KOPT-K1 (cell line): ENCODE measurements around the gene ACACA.
A peak's percentile ranks its signal among the peaks of the same experiment; 100 is the strongest.

Experiments
- H3K27ac ChIP-seq: fragments of 200-600 bp; sonication (generic); 2 replicates; pipeline ENCODE4 v1.5.1; 2016; ENCODE audit warnings: antibody characterized with exemption, mild to moderate bottlenecking, low read depth, low read length; ENCODE audit not compliant: poor library complexity, severe bottlenecking
- H3K36me3 ChIP-seq: fragments of 200-600 bp; sonication (generic); 2 replicates; pipeline ENCODE4 v1.5.1; 2017; ENCODE audit warnings: antibody characterized with exemption, mild to moderate bottlenecking, low read length, moderate library complexity; ENCODE audit not compliant: insufficient read depth
- H3K9me3 ChIP-seq: fragments of 200-600 bp; sonication (generic); 2 replicates; pipeline ENCODE4 v1.5.1; 2017; ENCODE audit warnings: antibody characterized with exemption, low read length, mild to moderate bottlenecking; ENCODE audit not compliant: insufficient read depth, poor library complexity, severe bottlenecking

The ACACA gene

DNA sequence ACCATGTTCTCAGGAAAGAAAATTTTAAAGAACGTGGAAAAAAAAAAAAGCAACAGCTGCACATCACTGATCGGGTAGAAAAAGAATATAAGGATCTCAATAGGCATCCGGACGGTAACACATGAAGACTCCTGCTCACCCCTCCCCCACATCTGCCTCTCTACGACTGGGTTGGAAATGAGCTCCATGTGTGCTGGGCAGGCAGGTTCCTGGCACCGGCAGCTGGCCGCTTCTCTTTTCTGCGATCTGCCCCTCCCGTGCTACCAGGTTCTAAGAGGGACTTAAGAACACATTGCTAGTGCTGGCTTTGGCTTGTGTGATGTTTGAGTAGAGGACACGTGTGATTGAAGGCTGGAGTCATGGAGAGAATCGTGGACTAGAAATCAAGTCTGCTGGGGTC lies 342.4 kb downstream of the ACACA start:
- Histone ChIP-seq H3K27ac (no peak overlapping the region), H3K36me3 (no peaks in the 10 kb centered on the region), H3K9me3 (no peaks in the 10 kb centered on the region)

DNA sequence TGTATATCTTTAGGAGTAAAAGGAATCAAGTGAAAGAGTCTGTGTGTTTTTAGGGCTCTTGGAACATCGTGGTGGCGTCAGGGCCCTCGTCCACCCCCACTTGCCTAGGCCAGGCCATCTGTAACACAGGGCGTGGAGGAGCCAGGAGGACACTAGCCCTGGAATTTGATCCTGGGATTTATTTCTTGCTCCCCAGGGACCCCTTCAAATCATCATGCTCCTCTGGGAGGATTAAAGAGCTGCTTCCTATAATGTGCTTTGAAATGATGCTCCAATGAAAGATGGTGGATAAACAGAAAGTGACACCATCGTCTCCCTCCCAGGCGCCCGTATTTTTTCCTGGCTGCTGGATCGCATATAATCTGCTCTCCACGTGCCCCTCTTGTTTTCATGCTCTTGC lies 344.6 kb downstream of the ACACA start:
- Histone ChIP-seq H3K36me3 (peaks cover 18% of the 10 kb centered on the region), H3K27ac (no peak overlapping the region), H3K9me3 (no peaks in the 10 kb centered on the region)

DNA sequence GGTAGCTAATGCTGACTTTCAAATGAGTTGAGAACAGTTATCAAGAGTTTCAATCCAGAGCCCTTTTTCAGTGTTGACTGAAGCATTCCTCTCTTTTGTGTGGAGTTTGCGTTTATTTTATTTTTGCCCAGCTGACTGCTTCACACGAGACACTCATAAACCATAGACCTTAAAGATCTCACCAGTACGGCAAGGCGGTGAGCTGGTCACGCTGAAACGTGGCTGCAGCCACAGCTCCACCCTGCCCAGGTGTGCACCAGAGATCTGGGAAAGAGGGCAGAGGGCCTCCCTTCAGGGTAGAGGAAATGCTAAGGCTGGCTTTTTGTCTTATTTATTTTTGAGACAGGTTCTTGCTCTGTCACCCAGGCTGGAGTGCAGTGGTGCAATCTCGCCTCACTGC lies 345.7 kb downstream of the ACACA start:
- peaks cover 29% of the 10 kb centered on the region for H3K36me3 ChIP-seq
- no peaks in the 10 kb centered on the region for H3K9me3 ChIP-seq
- H3K27ac ChIP-seq, result no peak overlapping the region

DNA sequence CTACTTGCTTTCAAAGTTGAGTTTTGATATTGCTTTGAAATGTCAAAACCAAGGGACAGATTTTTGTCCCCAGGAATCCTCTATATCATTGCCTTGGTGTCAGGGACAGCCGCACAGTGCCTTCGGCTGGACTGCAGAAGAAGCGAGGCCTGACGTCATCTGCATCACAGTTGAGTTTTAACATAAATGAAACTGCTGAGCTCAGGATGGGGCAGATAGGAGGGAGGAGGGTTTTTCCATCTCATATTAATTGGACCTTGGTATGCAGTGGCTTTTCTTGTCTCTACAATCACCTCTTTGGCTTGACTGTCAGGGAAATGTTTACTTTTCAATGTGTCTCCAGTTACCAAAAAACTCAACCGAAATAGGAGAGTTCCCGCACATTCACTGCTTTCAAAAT lies 346.5 kb downstream of the ACACA start:
- Histone ChIP-seq H3K36me3 (peaks cover 37% of the 10 kb centered on the region), H3K27ac (no peak overlapping the region), H3K9me3 (no peaks in the 10 kb centered on the region)

DNA sequence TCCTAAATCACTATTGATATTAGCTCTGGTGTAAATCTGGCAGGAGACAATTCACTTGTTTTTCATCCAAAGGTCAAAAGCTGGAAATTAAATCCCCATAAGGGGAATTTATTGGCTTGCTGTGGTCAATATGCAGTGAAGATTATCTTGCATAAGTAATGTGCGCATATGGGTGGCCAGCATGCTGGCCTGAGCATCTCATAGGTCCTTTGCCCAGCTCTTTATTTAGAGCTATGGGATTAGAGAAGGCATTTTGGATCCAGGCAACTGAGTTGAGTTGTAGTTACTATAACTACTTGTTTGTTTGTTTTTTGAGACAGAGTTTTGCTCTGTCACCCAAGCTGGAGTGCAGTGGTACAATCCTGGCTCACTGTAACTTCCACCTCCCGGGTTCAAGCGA lies 347.1 kb downstream of the ACACA start:
- no peak overlapping the region for H3K27ac ChIP-seq
- no peaks in the 10 kb centered on the region for H3K9me3 ChIP-seq
- H3K36me3 ChIP-seq, result peaks cover 43% of the 10 kb centered on the region

DNA sequence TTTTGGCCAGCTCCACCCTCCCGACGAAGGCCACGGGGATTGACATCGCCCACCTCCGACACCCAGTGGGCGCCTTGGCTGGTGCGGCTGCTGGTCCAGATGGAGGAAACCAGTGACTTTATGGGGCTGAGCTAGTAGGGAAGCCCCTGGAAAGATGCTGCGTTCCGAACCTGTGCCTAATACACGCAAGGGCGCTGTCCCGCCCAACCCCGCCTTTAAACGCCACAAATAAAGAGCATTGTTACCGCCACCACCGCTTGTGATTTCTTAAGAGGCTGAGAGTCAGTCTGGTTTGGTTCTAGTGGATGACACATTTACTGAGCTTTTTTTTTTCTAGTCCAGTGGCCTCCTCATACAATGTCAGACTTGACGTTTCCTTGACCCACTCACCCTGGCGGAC lies 350.0 kb downstream of the ACACA start:
- no peaks in the 10 kb centered on the region for H3K9me3 ChIP-seq
- peaks cover 60% of the 10 kb centered on the region for H3K36me3 ChIP-seq
- no peak overlapping the region for H3K27ac ChIP-seq

DNA sequence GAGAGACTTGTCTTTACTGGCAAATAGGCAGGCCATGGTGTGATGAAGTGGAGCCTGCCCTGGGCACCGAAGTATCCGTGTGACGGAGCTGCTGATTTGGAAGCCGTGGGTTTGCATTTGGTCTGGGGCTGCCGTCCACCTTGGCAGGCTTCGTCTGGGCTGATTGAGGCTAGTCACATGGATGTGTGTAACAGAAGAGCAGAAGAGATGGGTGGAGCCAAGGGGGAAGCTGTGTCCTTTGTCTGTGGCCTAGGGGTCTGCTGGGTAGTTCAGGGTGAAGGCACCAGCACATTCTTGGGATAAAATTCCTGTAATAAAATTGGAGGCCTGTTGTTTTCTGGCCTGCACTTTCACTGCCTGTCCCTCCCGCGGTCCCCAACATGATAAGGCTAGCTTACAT lies 351.7 kb downstream of the ACACA start:
- H3K9me3 ChIP-seq, result no peaks in the 10 kb centered on the region
- H3K36me3 ChIP-seq, result peaks cover 78% of the 10 kb centered on the region
- no peak overlapping the region for H3K27ac ChIP-seq

DNA sequence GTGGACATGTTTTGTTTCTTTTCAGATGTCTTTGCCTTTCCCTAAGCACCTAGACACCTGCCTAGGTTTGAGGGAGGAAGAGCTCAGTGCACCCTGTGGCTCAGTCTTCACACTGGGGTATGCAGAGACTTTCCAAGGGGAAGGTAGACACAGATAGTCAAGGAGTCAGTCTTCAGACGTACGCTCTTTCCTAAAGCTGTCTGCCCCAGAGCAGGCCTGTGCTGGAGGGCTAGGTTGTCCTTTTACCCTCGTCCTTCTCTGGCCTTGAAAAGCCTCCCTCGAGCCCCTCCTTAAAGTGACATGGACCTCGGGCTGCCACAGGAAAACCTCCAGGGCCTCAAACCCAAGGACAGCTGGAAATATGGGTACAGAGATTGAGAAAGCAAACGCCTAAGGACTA lies 354.2 kb downstream of the ACACA start:
- Histone ChIP-seq H3K9me3 (no peaks in the 10 kb centered on the region), H3K27ac (no peak overlapping the region), H3K36me3 (peaks cover 75% of the 10 kb centered on the region)

DNA sequence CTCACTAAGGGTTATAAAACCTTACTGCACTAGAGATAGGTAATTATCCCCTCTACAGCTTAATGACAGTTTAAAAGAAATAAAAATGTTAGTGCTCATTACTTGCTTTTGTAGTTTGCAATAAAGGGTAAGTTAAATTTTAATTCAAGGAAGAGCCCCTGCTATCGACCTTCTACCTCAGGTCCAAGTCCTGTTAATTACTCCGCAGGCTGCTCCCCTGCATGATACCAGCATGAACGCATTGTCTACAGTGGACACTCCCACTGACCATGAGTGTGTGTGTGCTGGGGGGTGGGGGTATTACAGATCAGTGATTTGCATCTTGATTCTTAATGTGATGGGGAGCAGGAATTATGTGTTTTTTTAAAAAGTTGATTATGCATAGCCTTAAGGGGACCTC lies 354.8 kb downstream of the ACACA start:
- Histone ChIP-seq H3K27ac (no peak overlapping the region), H3K9me3 (no peaks in the 10 kb centered on the region), H3K36me3 (peaks cover 75% of the 10 kb centered on the region)

DNA sequence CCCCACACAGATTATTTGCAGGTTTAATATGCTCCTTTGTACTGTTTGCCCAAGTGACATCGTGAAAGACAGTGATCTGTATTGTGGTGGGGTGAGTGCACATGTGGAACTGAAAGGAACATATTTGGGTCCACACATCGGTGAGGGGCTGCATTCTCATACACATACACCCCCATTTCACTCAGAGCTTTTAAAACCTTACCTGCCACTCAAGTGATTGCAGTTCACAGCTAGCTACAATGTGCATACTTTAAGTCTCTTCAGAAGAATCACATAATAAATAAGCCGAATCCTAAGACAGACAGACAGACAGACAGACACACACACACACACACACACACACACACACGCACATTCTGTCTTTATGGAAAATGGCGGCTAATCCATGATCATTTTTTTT lies 355.3 kb downstream of the ACACA start:
- H3K36me3 ChIP-seq, result peaks cover 75% of the 10 kb centered on the region
- H3K27ac ChIP-seq, result no peak overlapping the region
- no peaks in the 10 kb centered on the region for H3K9me3 ChIP-seq

DNA sequence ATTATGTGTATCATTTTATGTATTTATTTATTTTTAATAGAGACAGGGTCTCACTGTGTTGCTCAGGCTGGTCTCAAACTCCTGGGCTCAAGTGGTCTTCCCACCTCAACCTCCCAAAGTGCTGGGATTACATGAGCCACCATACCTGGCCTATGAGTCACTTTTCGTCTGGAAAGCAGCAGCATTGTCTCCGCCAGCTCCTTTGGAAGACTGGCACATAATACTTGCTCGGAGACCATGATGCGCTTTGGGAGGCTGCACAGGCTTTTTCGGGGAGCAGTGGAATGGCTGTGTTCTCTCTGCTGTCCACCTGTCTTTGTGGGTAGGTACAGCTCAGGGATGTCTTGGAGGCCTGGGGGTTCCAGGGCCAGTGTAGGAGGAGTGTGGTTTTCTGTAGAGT lies 355.7 kb downstream of the ACACA start:
- H3K27ac ChIP-seq, result no peak overlapping the region
- H3K36me3 ChIP-seq, result peaks cover 75% of the 10 kb centered on the region
- H3K9me3 ChIP-seq, result no peaks in the 10 kb centered on the region

DNA sequence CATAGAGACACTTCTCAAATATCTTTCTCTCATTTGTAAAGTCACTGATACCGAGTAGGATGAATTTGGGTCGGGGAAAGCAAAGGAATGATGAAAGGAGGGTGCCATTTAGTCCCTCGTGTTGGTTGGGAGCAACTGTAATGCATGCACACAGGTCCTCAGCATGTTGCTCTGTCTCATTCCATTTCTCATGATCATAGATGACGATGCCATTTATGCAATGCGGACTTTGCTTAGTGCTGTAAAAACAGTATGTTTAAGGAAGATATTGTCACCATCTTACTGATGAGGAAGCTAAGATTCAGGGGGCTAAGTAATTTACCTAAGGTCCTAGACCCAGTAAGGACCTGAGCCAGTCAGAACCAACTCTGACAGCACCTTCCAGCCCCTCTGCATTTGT lies 357.8 kb downstream of the ACACA start:
- Histone ChIP-seq H3K36me3 (peaks cover 76% of the 10 kb centered on the region), H3K27ac (no peak overlapping the region), H3K9me3 (no peaks in the 10 kb centered on the region)

DNA sequence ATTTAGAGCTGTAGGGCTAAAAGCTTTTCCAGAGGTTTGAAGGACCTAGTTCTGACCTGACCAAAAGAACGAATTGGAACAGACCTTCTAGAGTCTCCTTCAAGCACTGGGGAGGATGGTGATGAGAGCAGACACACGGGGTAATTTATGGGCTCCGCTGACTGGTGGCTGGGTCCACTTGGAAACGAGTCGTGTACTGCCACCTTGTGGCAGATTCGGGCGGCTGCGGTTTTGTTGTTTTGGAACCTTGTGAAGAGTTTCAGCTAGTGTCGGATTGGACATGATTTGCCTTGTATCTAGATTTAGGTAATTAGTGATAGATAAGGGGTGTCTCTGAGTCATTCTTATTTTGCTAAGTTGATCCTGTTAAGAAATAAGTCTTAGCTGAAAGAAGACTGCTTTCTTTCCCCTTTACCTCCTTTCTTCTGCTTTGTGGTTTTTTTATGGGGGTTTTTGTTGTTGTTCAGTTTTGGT lies 359.0 kb downstream of the ACACA start:
- Histone ChIP-seq H3K36me3 (peaks cover 76% of the 10 kb centered on the region), H3K27ac (peak overlapping the region; percentile 4), H3K9me3 (no peaks in the 10 kb centered on the region)

DNA sequence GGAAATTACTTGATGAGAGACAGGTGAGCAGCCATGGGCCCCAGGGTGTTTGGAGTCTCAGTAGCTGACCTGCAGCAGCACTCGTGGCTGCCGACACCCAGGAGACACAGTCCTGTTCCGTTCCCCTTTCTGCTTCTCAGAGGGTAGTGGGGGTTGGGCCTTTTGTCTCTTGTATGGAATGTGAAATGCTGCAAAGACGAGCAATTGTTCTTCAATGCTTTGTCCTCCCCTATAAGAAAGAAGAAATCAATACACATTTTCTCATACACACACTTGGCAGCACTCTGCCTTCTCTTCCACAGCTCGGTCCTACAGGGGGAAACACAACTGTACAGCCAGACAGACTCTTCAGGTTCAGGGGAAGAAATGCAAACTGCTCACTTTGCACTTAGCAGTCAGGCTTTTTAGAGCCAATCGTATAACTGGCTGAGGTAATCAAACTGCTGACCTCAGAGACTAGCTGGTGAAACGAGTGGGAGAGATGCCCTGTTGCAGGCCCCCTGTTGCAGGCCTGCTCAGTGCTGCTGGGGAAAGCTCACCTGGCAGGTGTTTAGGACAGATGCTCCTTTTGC lies 361.2 kb downstream of the ACACA start:
- no peaks in the 10 kb centered on the region for H3K9me3 ChIP-seq
- peak overlapping the region; percentile 66 for H3K27ac ChIP-seq
- H3K36me3 ChIP-seq, result peaks cover 54% of the 10 kb centered on the region

DNA sequence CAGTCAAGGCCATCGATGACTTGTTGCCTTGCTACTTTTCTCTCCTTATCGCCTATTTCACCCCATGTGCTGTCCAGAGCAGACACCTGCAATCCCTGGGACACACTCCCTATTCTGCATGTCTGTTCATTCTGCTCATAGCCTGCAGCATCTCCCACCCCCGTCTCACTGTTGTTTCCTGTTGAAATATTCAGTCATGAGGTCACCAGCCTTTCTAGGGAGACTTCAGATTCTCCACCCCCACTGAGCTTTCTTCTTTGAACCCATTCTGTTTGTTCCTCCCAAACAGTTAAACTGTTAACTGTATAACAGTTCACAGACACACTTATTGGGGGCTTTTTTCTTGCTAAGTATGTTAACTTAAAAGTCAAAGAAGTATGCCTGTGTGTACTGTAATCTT lies 363.4 kb downstream of the ACACA start:
- peaks cover 52% of the 10 kb centered on the region for H3K36me3 ChIP-seq
- no peaks in the 10 kb centered on the region for H3K9me3 ChIP-seq
- H3K27ac ChIP-seq, result peak overlapping the region; percentile 66

DNA sequence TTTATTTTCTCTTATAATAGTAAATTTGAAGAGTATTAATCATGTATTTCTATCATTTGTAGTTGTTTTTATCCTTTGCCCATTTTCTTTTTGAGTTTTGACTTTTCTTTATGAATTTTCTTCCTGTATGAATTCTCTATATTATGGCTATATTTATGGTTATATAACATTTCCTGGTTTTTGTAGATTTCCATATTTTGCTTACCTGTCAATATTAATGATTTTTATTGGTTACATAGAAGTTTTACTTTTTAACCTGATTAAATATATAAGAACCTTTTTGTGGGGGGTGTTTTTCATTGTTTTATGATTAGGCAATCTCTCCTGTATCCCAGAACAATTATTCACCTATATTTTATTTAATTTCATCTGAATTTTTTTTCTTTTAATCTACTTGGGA lies 364.7 kb downstream of the ACACA start:
- Histone ChIP-seq H3K9me3 (no peaks in the 10 kb centered on the region), H3K36me3 (peaks cover 59% of the 10 kb centered on the region), H3K27ac (no peak overlapping the region)
